Fibroblast of lung (primary cell): Measurements from ENCODE around the gene TNS3.

Source experiments
- CTCF ChIP-seq, 2 donors: IDR thresholded peaks in 1 of 2; conservative IDR thresholded peaks in 1 of 2; 1 replicate in 1 of 2; 2 replicates in 1 of 2; pipeline ENCODE4 v1.5.1; 2011 to 2012; ENCODE audit warnings: low read length in 2 of 2, control low read depth in 1 of 2, inconsistent platforms in 1 of 2, low read depth in 1 of 2, mild to moderate bottlenecking in 1 of 2
- EZH2 ChIP-seq: IDR thresholded peaks from 2 replicates; pipeline ENCODE4 v1.5.1; 2012; ENCODE audit warnings: low read length, control low read depth, mild to moderate bottlenecking; ENCODE audit errors: missing control alignments

GRCh38 chr7:47571331-47572093 is 10.4 kb downstream of the TNS3 start:
- no peak for TF ChIP-seq CTCF (conservative IDR thresholded peaks at IDR 0.05 in 1 of 2, IDR thresholded peaks at IDR 0.05 in 1 of 2; ENCODE audit: low read depth in 1 of 2, low read length in 2 of 2)
- TF ChIP-seq EZH2: no peak
